Activated CD4-positive, alpha-beta T cell treated with anti-CD3 and anti-CD28 coated beads for 36 hours (primary cell): Measurements from ENCODE around the gene FAM186B. TPM values are rescaled to one million over a fixed set of nuclear protein-coding genes. Genes with fewer than 3 reads are reported as not detected.
A peak's percentile ranks its signal among the peaks of the same experiment; 100 is the strongest.

ENCODE experiments used
- ATAC-seq: fragments of 200-7000 bp; cut with Tn5 transposase; one replicate; pipeline ENCODE4 v1.10.0; 2021; ENCODE audit warnings: mild to moderate bottlenecking, moderate library complexity
- CTCF ChIA-PET: fragments of 350-600 bp; sonication (Branson Sonifier 250); formaldehyde crosslinking; loops from one replicate; lab custom pipeline; 2021; ENCODE audit warnings: antibody characterized with exemption; lab: Charles Lee
- POLR2A ChIA-PET: fragments of 350-600 bp; sonication (Branson Sonifier 250); formaldehyde crosslinking; loops from one replicate; lab custom pipeline; 2021; ENCODE audit warnings: antibody characterized with exemption, inconsistent platforms; lab: Charles Lee
- DNase-seq: peaks from one replicate; pipeline ENCODE4 v3.0.0-alpha.2; 2020
- H3K27ac Mint-ChIP-seq: one replicate; pipeline ENCODE4 v1.8.0; 2021; ENCODE audit warnings: mixed read lengths
- H3K27me3 Mint-ChIP-seq: one replicate; pipeline ENCODE4 v1.8.0; 2021; ENCODE audit warnings: mixed read lengths
- H3K36me3 Mint-ChIP-seq: one replicate; pipeline ENCODE4 v1.8.0; 2021; ENCODE audit warnings: low read depth, mixed read lengths
- H3K4me1 Mint-ChIP-seq: one replicate; pipeline ENCODE4 v1.8.0; 2021; ENCODE audit warnings: mixed read lengths
- H3K4me3 Mint-ChIP-seq: one replicate; pipeline ENCODE4 v1.8.0; 2021; ENCODE audit warnings: mild to moderate bottlenecking, moderate library complexity, mixed read lengths
- H3K9me3 Mint-ChIP-seq: one replicate; pipeline ENCODE4 v1.8.0; 2021; ENCODE audit warnings: low read depth, mixed read lengths
- intact Hi-C, 2 experiments: fragments of 100-400 bp; cut with DNase I in 1 of 2; cut with micrococcal nuclease in 1 of 2; formaldehyde crosslinking; loops; one replicate each; pipeline versions ENCODE4 v1.14.2 to v1.15.1; 2022 to 2024; cut with DNase I, micrococcal nuclease
- total RNA-seq, 2 experiments: library from RNA; stranded (reverse); gene quantifications; one replicate each; pipeline ENCODE4 v1.2.3, GENCODE V29; 2021

The FAM186B gene
- total RNA-seq, 2 experiments from 2014 or later: 0.05 to 0.07 TPM

DNA sequence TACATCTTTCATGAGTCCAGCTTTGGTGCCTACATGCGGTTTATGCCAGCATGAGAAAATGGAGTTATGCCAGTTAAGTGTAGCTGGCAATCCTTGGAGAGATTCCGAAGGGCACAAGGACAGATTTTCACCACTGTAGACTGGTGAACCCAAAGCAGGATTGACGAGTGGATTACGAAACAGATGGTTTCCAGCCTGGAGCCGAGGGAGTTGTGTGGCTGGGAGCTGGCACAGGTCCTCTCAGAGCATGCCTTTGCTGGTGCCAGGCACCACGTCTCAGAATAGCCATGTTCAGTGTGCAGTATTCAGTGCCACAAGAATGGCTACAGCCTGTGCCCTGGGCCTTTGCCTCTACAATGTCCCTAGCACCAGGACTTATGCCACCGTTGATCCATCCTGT is 53.4 kb downstream of the FAM186B start:
- H3K36me3 Mint-ChIP-seq: no peaks in the 10 kb centered on the region
- H3K27ac Mint-ChIP-seq: no peak overlapping the region
- ATAC-seq (no peak), DNase-seq (no peak)
- no peak overlapping the region for H3K4me3 Mint-ChIP-seq
- ChIA-PET POLR2A (no interaction called here), CTCF (interaction anchor here (0.9 to 1.7 kb wide), 4 partner anchors 8 to 194 kb away, joined by 3 to 4 read pairs (median 3); no protein-coding TSS in a partner anchor)
- peaks cover 6% of the 10 kb centered on the region for H3K4me1 Mint-ChIP-seq
- peaks cover 12% of the 10 kb centered on the region for H3K27me3 Mint-ChIP-seq
- no peaks in the 10 kb centered on the region for H3K9me3 Mint-ChIP-seq
- intact Hi-C loops: no loop called here

DNA sequence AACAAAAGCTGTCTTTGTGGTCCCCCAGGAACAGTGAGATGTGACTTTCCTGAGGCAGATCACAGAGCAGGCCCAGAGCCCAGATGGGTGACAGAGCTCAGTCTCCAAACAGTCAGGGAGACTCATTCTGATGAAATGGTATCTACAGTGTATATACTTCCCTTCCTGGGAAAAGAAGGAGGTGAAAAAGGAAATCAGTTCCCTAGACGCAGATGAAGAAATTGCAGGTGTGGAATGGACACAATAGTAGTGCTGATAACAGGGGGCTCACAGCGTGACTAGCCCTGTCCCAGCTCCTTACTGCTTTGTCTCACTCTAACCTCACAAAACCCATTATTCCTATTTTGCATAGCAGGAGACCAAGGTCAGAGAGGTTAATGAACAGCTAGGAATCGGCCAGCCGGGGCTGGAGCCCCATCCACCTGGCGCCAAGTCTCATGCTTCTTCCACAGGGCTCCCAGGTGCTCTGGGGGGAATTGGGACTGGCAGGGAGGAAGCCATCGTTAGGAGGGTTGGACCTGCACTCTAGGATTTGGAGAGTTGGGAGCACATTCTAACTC is 54.7 kb downstream of the FAM186B start:
- ATAC-seq (no peak), DNase-seq (no peak)
- Mint-ChIP-seq H3K27ac (no peak overlapping the region), H3K36me3 (no peaks in the 10 kb centered on the region), H3K4me1 (peaks cover 6% of the 10 kb centered on the region), H3K9me3 (no peaks in the 10 kb centered on the region), H3K27me3 (peaks cover 12% of the 10 kb centered on the region), H3K4me3 (no peak overlapping the region)
- CTCF ChIA-PET: interaction anchor here (0.6 to 1.7 kb wide), 7 partner anchors 10 to 262 kb away, joined by 3 to 4 read pairs (median 3); no protein-coding TSS in a partner anchor
- POLR2A ChIA-PET: no interaction called here
- intact Hi-C loops: no loop called here

DNA sequence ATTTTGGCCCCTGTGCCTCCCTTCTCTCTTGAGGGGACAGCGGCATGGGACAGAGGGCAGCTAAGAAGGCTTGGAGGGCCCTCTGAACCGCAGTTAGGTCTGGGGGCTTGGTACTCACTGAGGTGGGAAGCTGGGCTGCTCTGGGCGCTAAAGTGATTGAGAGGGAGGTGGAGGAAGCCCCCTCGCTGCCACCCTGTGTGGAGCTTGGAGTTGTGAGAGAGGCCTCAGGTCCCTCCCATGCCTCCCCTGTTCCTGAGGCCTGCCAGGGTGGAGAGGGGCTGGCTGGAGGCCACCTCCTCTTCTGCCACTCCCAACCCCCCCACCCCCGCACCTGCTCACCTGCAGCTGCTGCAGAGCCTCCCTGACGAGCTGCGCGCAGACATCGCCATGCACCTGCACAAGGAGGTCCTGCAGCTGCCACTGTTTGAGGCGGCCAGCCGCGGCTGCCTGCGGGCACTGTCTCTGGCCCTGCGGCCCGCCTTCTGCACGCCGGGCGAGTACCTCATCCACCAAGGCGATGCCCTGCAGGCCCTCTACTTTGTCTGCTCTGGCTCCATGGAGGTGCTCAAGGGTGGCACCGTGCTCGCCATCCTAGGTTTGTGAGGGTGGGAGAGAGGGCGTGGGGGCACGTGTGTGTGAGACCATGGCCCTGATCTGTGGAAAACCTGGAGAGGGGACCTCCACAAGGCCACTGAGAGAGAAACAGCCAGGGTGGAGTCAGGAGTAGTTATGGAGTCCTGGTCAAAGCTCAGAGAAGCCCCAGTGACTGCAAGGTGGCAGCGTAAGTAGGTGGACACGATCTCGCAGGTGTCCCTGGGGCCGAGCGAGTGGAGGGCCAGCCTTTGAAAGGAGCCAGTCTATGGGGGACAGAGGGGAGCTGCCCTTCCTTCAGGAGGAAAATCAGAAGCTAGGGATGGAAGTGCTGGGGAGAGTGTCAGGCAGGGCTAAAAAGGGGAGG is 55.4 kb downstream of the FAM186B start:
- peaks cover 6% of the 10 kb centered on the region for H3K4me1 Mint-ChIP-seq
- ATAC-seq (no peak), DNase-seq (no peak)
- H3K9me3 Mint-ChIP-seq: no peaks in the 10 kb centered on the region
- H3K27me3 Mint-ChIP-seq: peaks cover 12% of the 10 kb centered on the region
- CTCF ChIA-PET: interaction anchor here (0.6 to 1.5 kb wide), 6 partner anchors 11 to 261 kb away, joined by 3 read pairs; no protein-coding TSS in a partner anchor
- H3K27ac Mint-ChIP-seq: no peak overlapping the region
- H3K36me3 Mint-ChIP-seq: no peaks in the 10 kb centered on the region
- intact Hi-C loops: no loop called here
- POLR2A ChIA-PET: no interaction called here
- H3K4me3 Mint-ChIP-seq: peak overlapping the region; percentile 70

DNA sequence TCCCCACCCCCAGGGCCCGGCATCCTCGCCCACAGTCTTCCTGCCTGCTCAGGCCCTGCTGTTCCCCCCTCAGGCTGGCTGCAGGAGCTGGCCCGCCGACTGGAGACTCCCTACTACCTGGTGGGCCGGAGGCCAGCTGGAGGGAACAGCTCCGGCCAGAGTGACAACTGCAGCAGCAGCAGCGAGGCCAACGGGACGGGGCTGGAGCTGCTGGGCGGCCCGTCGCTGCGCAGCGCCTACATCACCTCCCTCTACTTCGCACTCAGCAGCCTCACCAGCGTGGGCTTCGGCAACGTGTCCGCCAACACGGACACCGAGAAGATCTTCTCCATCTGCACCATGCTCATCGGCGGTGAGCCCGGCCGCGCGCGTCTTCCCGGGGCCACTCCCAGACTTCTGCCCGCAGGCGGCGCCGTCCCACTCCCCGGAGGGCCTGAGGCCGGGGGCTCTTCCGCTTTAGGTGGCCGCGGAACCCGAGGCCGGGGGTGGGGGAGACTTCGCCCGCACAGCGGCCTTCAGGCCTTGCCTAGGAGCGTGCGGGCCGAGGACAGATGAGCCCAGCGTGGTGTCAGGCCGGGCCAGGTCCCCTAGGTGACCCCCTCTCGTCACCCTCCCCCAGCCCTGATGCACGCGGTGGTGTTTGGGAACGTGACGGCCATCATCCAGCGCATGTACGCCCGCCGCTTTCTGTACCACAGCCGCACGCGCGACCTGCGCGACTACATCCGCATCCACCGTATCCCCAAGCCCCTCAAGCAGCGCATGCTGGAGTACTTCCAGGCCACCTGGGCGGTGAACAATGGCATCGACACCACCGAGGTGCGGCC is 56.4 kb downstream of the FAM186B start:
- ChIA-PET POLR2A (interaction anchor here (0.7 kb wide), 1 partner anchor 18 kb away, joined by 5 read pairs; no protein-coding TSS in a partner anchor), CTCF (no interaction called here)
- DNase-seq: peak; percentile 56

DNA sequence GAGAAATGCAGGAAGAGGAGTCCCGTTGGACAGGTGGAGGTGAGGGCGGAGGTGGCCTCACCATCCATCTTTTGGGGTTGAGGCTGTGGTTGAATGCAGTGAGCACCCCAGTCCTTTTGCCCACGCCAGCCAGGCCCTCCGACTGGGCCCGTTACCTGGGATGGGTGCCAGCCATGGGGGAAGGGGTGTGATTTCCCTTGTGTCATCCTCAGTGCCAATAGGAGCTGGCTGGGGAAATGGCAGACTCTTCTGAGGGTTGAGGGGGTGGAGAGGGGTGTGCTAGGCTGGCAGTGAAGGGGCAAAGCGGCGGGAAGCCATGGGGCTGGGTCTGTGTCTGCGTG is 57.0 kb downstream of the FAM186B start:
- Mint-ChIP-seq H3K4me1 (peaks cover 6% of the 10 kb centered on the region), H3K27me3 (peaks cover 12% of the 10 kb centered on the region), H3K4me3 (peak overlapping the region; percentile 70), H3K36me3 (no peaks in the 10 kb centered on the region), H3K9me3 (no peaks in the 10 kb centered on the region), H3K27ac (no peak overlapping the region)
- ATAC-seq: peak; percentile 27
- DNase-seq: no peak
- intact Hi-C loops: no loop called here
- POLR2A ChIA-PET: interaction anchor here (0.7 kb wide), 1 partner anchor 19 kb away, joined by 5 read pairs; no protein-coding TSS in a partner anchor
- CTCF ChIA-PET: no interaction called here

More for the DNA sequence above, 56.4 kb downstream of the FAM186B start:
- H3K4me1 Mint-ChIP-seq: peaks cover 6% of the 10 kb centered on the region
- no peaks in the 10 kb centered on the region for H3K9me3 Mint-ChIP-seq
- peak overlapping the region; percentile 61 for H3K27ac Mint-ChIP-seq
- peaks cover 12% of the 10 kb centered on the region for H3K27me3 Mint-ChIP-seq
- no peaks in the 10 kb centered on the region for H3K36me3 Mint-ChIP-seq
- peak; percentile 43 for ATAC-seq
- intact Hi-C loops: no loop called here
- H3K4me3 Mint-ChIP-seq: peak overlapping the region; percentile 70

DNA sequence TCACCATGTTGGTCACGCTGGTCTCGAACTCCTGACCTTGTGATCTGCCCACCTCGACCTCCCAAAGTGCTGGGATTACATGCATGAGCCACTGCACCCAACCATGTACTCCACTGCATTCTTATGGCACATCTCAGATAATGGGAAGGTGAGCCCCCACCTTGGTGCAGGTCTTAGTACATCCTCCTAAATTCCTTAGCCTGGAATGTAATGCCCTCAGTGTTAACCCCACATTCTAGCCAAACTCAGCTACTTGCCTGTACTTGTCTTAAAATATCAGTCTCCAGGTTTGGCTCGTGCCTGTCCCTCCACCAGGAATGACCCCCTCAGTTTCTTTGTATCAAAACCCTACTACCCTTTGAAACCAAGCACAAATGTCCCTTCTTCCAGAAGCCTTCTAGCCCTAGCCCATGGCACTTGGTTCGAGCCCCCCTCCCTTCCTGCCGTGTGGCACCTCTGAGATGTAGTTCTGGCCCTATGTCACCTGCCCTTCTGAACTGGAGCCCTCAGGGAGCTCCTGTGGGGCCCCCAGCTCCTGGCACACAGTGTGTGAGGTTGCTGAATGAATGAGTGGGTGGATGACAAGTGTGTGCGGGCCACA is 58.2 kb downstream of the FAM186B start:
- POLR2A ChIA-PET: no interaction called here
- intact Hi-C loops: no loop called here
- ATAC-seq (peak; percentile 19), DNase-seq (no peak)
- Mint-ChIP-seq H3K36me3 (no peaks in the 10 kb centered on the region), H3K27ac (no peak overlapping the region), H3K9me3 (no peaks in the 10 kb centered on the region), H3K4me1 (peaks cover 6% of the 10 kb centered on the region), H3K27me3 (peaks cover 12% of the 10 kb centered on the region), H3K4me3 (no peak overlapping the region)
- CTCF ChIA-PET: interaction anchor here (0.6 kb wide), 1 partner anchor 339 kb away, joined by 3 read pairs; no protein-coding TSS in a partner anchor

DNA sequence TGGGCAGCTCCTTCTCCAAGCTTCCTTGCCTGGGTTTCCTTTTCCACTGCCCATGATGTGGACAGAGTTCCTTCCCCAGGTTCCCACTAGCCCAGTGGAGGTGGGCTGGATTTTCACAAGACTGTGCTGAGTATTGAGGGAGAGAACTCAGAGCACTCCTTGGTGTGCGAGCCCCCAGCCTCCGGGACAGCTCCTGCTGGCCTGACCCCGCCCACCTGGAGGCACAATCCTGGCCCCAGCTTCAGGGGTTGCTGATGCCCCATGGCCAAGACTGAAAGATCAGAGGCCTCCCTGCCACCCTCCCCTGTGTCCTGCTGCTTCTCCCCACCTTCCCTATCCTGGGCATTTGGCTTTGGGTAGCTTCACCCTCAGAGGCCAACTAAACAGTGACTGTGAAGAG is 59.0 kb downstream of the FAM186B start:
- CTCF ChIA-PET: interaction anchor here (1.1 kb wide), 1 partner anchor 258 kb away, joined by 3 read pairs; no protein-coding TSS in a partner anchor

DNA sequence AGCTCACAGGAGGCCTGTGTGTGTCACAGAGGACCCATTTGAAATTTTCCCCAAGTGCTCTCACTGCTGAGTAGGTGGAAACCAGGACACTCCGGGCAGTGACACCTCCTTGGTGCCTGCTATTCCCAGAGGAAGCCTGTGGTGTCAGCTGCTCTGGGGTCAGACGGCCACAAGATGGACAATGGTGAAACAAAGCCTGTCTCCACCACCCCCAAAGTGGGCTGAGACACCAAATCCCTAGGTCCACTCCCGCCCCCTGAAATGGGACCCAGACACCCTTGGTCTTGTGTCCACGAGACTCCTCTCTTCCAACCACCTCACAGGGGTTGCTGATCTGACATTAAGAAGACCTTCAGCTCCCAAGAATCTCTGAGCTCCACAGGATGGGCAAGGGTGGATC is 59.6 kb downstream of the FAM186B start:
- Mint-ChIP-seq H3K27me3 (peaks cover 12% of the 10 kb centered on the region), H3K27ac (no peak overlapping the region), H3K9me3 (no peaks in the 10 kb centered on the region), H3K4me1 (peaks cover 6% of the 10 kb centered on the region), H3K4me3 (no peak overlapping the region), H3K36me3 (no peaks in the 10 kb centered on the region)
- ChIA-PET CTCF (interaction anchor here (1.1 to 1.7 kb wide), 2 partner anchors 8 to 257 kb away, joined by 3 to 9 read pairs; no protein-coding TSS in a partner anchor), POLR2A (no interaction called here)
- DNase-seq: no peak
- intact Hi-C loops: no loop called here
- ATAC-seq: no peak

More for the DNA sequence above, 59.0 kb downstream of the FAM186B start:
- intact Hi-C loops: no loop called here
- POLR2A ChIA-PET: no interaction called here
- Mint-ChIP-seq H3K4me1 (peaks cover 6% of the 10 kb centered on the region), H3K36me3 (no peaks in the 10 kb centered on the region), H3K4me3 (no peak overlapping the region), H3K27ac (no peak overlapping the region), H3K9me3 (no peaks in the 10 kb centered on the region), H3K27me3 (peaks cover 12% of the 10 kb centered on the region)
- DNase-seq: no peak
- ATAC-seq: no peak

DNA sequence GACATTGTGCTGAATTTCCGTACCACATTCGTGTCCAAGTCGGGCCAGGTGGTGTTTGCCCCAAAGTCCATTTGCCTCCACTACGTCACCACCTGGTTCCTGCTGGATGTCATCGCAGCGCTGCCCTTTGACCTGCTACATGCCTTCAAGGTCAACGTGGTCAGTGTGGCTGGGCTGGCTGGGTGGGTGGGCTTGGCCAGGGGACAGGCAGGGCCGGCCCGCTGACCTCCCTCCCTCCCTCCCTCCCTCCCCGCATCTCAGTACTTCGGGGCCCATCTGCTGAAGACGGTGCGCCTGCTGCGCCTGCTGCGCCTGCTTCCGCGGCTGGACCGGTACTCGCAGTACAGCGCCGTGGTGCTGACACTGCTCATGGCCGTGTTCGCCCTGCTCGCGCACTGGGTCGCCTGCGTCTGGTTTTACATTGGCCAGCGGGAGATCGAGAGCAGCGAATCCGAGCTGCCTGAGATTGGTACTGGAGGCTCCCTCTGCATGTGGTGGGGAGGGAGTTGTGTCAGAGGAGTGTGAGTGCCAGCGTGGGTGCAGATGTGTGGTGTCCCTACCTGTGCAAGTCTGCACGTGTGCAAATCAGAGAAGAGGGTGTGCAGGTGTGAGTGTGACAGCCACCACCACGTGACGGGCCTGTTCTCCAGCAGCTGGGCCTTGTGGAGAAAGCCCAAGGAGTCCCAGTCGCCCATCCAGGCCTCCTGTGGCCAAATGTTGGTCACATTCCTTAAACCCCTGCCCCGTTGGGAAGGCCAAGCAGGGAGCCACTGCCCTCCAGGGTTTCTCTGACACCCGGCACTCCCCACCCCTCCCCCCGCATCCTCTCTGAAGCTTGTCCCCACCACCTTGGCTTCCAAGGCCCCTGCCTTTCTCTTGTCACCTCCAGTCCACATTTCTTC is 61.3 kb downstream of the FAM186B start:
- POLR2A ChIA-PET: no interaction called here
- CTCF ChIA-PET: interaction anchor here (0.9 to 1.7 kb wide), 6 partner anchors 8 to 556 kb away, joined by 3 to 9 read pairs (median 4); partner anchors contain the start of gene DNAJC22

More for the DNA sequence above, 61.3 kb downstream of the FAM186B start:
- no peak overlapping the region for H3K27ac Mint-ChIP-seq
- intact Hi-C loops: no loop called here
- H3K9me3 Mint-ChIP-seq: no peaks in the 10 kb centered on the region
- DNase-seq (no peak), ATAC-seq (no peak)
- H3K4me3 Mint-ChIP-seq: no peak overlapping the region
- H3K4me1 Mint-ChIP-seq: peaks cover 10% of the 10 kb centered on the region
- peaks cover 18% of the 10 kb centered on the region for H3K27me3 Mint-ChIP-seq
- no peaks in the 10 kb centered on the region for H3K36me3 Mint-ChIP-seq
